NCI-H1694 treated with DMSO at 0.1 percent for 48 hours (cell line): ENCODE data around the gene FERMT2.

Experiments
- DNase-seq: peaks from one replicate; lab custom pipeline; 2025; lab: John Stamatoyannopoulos, UW

FERMT2 gene, protein sequence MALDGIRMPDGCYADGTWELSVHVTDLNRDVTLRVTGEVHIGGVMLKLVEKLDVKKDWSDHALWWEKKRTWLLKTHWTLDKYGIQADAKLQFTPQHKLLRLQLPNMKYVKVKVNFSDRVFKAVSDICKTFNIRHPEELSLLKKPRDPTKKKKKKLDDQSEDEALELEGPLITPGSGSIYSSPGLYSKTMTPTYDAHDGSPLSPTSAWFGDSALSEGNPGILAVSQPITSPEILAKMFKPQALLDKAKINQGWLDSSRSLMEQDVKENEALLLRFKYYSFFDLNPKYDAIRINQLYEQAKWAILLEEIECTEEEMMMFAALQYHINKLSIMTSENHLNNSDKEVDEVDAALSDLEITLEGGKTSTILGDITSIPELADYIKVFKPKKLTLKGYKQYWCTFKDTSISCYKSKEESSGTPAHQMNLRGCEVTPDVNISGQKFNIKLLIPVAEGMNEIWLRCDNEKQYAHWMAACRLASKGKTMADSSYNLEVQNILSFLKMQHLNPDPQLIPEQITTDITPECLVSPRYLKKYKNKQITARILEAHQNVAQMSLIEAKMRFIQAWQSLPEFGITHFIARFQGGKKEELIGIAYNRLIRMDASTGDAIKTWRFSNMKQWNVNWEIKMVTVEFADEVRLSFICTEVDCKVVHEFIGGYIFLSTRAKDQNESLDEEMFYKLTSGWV

DNA sequence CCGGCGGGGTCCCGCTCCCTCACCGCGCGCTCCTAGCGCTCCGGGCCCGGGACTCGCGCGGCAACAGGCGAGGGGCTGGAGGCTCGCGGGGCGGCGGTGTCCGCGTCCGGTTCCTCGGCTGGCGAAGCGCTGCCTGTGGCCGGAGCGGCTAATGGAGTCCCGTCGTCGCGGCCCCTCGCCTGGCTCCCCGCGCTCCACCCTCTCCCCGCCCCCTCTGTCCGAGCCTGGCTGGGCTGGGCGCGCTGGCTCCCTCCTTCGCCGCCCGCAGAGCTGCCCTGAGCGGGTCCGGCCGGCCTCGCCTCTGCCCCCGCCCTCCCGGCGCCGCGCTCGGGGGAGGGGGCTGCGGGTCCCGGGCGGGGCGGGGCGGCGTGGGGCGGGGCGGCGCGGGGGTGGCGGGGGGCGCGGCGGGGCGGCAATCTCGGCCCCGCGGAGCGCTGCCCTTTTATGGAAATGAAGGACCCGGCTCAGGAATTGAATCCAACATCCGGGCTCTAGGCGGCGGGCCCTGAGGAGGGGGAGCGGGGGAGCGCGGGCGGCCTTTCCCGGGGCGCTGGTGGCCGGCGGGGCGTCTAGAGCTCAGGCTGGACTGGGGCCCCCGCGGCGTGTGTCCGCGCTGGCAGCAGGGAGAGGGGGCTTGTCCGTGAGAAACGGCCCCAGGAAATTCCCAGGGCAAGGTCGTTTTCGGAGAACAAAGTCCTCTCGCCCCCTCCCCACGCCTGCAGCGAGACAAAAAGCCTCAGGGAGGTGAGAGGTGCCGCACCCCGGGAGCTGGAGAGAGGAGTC, at the start of gene FERMT2:
TSS of gene FERMT2 (minus strand) at position 153 of the 783 bp plus-strand sequence. CDS start 482 bp downstream, outside the sequence.
- DNase-seq = peak; percentile 67

DNA sequence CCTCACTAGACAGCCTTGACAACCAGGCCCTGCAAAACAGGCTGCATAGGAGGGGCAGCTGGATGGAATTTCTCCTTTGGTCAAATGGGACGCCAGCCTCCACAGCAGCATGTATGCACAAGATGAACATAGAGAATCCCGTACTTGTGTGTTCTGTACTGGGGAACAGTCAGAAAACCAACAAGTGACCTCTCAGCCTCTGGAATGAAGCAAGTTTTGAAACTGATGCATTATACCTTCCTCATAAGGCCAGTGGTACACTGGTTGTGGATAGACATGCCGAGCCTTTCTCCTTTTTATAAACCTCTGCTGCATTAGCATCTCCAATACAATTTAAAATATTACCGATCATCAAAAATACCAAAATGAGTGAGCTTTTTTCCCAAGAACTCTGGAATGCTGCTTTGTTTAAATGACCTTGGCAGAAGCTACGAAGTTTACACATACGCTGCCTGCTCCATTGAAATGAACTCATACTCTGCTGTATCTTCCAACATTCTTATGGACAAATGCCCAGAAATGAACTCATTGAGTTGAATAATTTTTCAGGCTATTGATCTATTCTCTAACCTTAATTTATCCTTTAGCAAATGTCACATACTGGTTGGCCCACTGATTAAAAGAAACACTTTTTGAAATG, 47.6 kb upstream of the FERMT2 start:
- DNase-seq = no peak

DNA sequence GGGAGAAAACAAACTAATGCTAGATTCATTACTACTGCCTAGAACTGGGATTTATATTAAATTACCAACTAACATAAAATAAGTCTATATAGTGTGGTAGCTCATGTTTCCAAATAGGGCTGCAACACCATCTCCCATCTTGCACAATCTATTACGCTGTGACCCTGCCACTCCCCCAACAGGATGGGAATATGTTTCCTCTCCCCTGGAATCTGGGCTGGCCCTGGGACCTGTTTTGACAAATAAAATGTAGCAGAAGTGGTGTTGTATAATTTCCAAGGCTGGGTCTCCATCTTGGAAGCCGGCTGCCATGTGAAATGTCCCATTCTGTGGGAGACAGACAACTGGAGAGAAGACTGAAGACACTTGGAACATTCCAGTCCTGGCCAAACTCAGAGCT, 45.6 kb upstream of the FERMT2 start:
- DNase-seq = no peak

DNA sequence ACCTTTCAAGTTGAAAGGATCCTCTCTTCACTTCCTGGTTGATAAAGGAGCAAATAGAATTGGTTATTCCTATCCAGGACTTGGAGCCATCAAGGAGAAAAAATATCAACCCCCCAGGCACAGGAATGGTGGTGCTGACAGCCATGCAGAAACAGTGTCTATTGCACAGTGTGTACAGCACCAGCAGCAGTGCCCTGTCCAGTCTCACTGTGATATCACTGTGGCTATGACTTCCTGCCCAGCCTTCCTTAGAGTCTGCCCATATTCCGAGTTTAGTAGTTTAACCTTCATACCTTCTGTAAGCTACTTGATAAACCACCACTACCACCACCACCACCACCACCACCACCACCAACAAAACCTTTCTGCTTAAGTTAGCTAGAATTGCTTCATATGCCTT, 45.1 kb upstream of the FERMT2 start:
- DNase-seq = no peak

DNA sequence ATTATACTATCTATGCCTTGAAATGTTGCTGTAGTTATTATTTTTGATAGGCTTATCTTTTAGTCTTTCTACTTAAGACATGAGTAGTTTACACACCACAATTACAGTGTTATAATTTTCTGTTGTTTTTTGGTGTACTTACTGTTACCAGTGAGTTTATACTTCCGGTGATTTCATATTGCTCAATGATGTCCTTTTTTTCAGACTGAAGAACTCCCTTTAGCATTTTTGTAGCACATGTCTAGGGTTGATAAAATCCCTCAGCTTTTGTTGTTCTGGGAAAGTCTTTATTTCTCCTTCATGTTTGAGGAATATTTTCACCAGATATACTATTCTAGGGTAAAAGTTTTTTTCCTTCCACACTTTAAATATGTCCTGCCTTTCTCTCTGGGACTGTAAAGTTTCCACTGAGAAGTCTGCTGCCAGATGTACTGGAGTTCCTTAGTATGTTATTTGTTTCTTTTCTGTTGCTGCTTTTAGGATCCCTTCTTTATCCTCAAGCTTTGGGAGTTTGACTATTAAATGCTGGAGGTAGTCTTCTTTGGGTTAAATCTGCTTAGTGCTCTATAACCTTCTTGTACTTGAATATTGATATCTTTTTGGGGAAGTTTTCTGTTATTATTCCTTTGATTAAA, 41.5 kb upstream of the FERMT2 start:
- no peak for DNase-seq

DNA sequence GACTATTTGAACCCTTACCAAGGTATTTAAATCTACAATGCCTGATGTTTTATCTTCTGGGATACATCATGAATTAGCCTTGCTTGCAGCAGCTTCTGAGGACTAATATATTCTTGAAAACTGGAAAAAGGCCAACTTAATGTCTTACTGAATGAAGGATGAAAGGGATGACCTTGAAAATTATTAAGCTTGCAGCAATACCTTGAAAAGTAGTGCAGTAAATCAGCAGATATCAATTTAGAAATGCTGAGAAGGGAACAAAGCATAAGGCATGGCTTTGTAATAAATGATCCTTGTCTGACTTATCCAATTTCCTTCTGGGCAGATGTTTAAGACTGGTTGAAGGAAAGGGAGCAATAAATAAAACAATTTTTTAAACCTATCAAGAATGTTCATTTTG, 37.3 kb upstream of the FERMT2 start:
- no peak for DNase-seq

DNA sequence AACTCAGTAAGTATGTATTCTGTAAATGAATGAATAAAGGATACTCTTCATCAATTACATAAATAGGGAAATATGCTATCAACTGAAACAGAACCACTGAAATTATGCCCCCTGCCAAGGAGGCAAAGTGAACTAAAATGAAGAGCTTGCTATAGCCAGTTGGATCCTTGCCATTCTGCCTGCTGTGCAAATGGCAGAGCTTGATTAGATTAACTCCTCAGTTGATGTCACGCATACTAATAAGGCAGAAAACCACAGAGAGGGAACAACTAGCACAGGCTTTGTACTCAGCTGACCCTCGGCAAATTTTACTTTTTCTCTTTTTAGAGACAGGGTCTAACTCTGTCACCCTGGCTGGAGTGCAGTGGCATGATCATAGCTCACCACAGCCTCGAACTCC, 36.7 kb upstream of the FERMT2 start:
- no peak for DNase-seq

DNA sequence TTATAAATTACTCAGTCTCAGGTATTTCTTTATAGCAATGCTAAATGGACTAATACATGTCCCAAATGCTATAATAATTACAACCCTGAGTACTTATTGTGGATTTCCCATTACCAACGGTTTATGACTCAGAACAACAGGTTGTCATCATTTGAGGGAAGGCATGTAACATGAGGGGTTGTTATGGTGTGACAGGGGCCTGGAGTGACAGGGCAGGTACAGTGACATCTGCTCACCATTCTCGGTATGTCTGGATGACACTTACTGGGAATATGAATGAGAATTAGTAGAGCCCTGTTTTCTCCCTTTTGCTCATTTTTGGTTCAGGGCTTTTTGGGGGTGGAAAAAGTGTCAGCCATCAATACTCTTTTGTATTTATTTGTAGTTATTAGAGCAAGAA, 36.2 kb upstream of the FERMT2 start:
- no peak for DNase-seq

DNA sequence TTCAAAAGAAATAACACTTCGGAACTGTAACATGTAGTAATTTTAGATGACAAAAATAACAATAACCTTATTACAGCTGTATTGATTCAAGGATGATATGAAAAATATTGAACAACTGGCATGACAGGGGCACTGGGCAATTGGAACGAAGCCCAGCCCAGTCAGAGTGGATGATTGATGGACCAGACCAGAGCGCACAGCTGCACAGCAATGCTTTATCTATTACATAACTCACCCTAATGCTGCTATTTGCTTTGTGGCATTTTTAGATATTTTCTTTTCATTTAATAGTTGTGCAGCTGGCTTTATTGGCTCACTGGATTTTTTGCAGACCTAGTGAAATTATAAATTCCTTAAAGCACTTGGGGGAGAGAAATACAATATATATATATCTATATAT, 26.9 kb upstream of the FERMT2 start:
- DNase-seq = peak; percentile 32

DNA sequence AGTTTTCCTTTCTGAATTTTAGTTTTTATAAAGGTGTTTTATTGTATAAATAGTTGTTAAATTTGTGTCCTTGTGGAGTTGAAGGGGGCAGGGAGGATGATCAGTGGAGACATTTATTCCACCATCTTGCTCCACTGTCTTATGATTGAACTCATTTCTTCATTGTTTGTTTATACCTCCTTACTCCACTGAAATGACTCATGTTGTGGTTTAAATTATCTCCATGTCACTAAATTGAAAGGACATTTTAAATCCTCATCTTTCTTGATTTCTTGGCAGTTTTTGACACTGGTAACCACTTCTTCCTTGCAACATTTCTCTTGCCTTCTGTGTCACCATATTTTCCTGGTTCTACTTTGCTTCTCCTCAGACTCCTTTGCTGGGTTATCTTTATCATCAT, 23.6 kb upstream of the FERMT2 start:
- no peak for DNase-seq

DNA sequence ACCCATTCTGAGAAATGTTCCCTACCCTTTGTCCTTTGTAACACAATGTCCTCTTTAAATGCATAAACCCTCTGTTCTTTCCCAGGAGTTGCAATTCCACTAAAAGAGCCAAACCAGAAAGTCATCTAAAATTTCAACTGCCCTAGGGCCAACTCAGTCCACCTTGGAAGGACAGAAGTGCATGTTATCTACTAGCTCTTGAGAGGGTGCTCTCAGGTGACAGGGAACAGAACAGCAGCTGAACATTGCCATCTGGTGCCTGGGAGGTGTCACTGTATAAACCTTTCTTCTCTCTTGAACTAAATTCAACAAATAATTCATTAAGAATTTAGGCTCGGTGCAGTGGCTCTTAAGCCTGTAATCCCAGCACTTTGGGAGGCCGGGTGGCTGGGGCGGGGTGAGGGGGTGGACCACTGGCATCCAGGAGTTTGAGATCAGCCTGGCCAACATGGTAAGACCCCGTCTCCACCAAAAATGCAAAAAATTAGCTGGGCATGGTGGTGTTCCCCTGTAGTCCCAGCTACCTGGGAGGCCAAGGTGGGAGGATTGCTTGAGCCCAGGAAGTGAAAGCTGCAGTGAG, 10.3 kb upstream of the FERMT2 start:
- DNase-seq = peak; percentile 60

DNA sequence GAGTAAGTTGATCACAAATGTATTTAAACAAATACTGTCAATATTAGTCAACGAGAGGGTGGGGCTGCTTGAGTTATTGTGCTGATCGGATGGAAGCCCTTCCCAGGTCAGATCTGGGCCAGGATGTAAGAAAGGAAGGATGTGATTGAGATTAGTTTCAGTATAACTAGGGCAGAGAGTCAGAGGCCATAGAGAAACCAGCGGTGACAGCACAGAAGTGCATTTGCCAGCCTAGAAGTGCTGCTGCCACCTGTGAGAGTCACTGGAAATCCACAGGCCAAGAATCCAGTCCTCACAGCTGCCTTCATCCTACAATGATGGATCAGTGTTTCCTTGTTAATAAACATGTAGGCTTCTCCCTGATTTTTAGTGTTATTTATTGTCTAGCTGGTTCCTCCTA, 9.8 kb upstream of the FERMT2 start:
- DNase-seq = no peak

DNA sequence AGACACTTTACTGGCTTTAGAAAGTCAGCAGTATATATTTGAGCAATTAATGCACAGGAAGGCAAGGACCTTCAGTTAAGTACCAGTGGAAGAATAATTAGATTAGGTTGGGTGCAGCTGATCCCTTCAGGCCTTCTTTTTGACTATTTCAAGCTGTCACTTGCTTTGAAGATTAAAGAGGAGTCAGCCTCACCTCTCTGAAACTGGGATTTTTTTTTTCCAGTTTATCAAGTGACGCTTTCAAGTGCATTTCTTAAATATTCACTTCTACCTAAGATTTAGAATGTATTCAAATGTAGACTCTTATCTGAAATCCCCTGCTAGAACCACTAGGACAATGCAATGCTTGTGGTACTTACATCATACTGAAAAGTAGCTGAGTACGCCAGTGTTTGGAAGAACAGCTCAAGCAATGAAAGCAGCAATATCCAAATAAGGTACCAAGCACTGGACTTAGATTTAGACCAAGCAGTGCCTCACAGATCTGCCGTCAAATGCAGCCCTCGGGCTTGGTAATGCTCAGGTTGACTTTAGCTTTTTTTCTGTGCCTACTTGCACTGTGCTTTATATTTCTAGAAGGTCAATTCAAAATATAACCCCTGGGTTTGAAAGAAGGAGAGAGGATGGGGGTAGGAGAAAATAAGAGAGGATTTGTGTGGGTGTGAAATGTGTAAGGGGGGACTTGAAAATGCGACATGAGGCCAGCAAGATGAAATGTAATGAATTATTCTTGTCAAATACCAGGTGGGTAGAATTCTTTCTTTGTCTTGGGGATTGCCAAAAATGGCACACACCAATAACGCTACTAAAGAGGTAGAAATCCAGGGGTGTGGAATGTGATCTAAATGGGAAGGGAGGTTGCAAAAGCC, 3.7 kb upstream of the FERMT2 start:
- no peak for DNase-seq

DNA sequence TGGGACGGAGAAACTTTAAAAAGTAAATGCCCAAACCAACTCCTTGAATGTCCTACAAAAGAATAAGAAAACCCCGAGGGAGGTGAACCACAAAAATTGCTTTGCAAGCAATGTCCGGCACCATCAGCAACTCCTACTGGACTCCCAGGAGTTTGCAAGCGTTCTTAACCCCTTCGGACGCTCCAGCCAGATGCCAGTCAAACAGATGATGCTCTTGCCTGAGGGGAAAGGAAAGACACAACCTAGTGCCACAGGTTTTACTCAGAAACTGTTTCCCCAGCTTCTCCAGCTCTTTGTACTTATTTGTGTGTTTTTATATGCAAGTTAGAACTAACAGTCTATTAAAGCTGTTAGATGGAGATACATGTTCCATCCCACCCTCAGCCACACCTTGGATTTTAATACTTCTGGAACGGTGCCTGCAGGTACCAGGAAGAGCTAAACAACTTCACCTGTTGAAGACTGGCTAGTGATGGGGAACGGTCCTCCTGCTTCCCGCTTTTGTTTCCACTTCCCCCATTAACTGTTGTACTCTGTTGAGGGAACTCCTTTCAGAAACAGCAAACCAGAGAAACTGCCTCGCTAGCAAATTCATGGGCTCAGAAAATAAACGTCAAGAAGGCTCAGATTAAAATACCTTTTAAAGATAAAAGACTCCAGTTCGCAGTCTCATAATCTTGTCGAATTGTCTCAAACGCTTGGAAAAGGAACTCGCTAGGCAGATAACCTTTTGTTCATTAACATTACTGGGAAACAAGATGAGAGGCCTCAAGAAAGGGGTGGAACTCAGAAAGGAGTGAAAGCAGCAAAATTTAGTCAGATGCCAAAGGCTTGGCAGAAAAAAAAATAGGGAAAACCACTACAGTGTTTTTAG, 1.1 kb upstream of the FERMT2 start:
- DNase-seq = peak; percentile 59

DNA sequence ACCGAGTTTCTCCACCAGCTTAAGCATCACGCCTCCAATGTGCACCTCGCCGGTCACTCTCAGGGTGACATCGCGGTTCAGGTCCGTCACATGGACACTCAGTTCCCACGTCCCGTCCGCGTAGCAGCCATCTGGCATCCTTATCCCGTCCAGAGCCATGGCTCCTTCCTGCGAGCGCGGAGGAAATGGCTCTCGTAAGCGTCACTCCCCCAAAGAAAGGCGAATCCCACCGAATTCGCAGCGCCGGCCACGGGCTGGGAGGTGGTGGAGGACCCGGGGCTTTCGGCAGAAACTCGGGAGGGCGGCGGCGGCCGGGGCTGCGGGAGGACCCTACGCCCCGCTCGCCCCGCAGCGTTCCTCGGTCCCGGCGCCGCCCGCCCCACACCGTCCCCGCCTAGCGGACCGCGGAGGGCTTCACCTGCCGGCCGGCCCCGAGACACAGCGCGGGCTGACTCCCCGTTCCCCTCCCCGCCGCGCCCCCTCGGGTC, 396 bp downstream of the FERMT2 start:
- DNase-seq = peak; percentile 51

DNA sequence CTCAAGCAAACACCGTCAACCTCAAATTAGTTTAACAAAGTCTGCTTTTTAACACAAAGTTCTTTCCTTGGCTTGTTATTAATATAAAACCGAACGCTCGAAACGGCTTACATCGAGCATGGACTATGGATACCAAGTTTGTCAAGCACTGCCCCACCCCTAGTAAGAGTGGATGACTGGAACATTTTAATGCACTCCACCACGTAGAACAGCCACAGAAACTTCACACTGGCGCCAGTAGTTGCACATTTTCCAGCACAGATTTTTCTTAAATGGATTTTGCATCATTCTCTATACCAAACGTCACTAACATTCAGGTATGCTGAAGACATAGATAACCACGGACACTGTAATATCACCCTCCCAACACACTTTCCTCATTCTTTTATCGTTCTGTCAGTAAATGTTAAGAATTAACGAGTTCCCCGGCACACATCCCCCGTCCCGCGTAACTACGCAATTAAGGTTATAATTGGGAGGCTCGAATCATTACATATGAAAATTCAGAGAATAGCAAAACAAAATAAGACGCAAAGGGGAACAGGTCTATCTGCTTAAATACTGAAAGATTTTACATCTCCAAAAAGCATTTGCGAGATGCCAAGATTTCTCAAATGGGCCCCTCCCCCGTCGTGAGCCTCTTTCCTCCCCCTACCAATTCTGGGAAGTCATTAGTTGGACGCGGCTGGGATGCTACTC, 990 bp downstream of the FERMT2 start:
- peak; percentile 51 for DNase-seq

DNA sequence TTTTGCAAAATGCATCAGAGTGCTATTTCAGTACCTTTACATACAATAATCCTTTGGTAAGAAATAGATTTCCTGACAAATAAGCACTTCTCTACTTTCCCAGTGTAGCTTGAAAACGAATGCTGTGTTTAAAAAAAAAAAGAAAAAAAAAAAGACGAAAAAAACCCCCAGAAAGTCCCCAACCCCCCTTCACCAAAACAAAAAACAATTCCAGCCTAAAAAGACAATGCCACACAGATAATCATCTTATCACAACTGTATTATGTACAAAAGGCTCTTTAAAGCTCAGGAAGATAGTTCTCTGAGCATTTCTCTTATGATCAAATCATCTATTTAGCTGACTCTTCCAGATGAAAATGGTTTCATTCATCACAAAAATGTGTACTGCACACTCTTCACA, 1.6 kb downstream of the FERMT2 start:
- no peak for DNase-seq

DNA sequence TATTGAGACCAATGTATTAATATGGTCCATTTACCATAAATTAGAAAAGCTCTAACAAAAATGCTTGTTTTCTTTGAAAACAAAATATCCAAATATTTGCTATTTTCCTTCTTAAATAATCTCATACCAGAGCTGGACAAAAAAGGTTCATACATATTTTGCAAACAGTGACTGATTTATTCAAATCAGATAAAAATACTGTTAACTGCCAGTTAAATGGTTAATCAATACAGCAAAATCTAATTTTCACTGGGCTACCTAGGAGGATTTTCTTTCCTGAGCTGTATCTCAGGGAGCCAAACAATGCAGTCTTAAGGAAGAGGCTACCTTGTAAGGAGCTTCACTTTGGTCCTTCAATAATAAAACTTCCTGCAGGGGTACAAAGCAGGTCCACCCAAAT, 2.0 kb downstream of the FERMT2 start:
- DNase-seq = no peak

DNA sequence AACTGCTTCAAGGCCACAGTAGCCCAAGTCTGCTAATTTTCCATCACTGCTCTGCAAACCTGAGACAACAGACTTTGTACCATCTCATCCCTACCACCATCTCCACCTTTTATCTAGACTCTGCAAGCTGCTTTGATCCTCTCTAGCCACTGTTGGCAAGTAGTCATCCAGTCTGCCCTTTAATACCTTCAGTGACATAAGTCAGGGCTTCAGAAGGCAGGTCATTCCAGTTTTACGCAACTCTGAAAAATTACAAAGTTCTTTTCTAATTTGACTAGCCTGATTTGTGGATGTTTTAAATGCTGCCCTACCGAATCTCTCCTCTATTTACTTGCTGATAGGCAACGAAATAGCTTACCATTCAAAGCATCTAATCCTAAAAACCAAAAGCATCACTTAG, 2.8 kb downstream of the FERMT2 start:
- DNase-seq = no peak
